ENCODE results near the gene AOC2. TPM values are rescaled to one million over a fixed set of nuclear protein-coding genes. Genes with fewer than 3 reads are reported as not detected.
A peak's percentile ranks its signal among the peaks of the same experiment; 100 is the strongest.

The AOC2 gene
- total and polyA plus RNA-seq, 2 donors (not counting 1 experiment from before 2014, with no cell fraction given) = 0.12 to 0.33 TPM

DNA sequence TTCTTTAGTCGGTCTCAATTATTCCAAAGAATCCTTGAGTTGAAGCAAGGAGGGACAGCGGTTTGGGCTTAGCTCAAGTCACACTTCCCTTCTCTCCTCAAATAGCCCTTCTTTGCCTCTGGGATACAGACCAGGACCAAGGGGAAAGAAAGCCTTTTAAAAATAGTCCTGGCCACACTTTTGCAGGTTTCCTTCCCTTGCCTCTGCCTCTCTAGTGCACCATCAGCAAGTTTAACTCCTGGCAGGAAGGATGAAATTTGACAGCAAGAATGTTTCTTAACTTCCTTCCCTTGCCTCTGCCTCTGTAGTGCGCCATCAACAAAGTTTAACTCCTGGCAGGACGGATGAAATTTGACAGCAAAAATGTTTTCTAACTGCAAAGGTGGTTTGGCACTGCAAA, 49.0 kb downstream of the AOC2 start:
- H2AFZ ChIP-seq (ENCODE audit: low read length) = no peak overlapping the region

GRCh38 chr17:42894283-42895184, 50.2 kb downstream of the AOC2 start:
- Histone ChIP-seq H3K4me2 (ENCODE audit: extremely low read depth, insufficient read depth, low read length) (peak overlapping the region; percentile 29), H3K9ac (ENCODE audit: insufficient read depth, low read length) (no peak overlapping the region), H3K27ac (ENCODE audit: insufficient read depth, low read length) (no peak overlapping the region), H3K27me3 (ENCODE audit: control insufficient read depth, insufficient read depth, low read length) (no peaks in the 10 kb centered on the region), H3K9me3 (ENCODE audit: control insufficient read depth, insufficient read depth, low read depth, low read length) (no peaks in the 10 kb centered on the region), H4K20me1 (ENCODE audit: control insufficient read depth, extremely low read depth, insufficient read depth, low read length) (no peaks in the 10 kb centered on the region), H3K4me3 (replicated peaks in 1 of 4; ENCODE audit: control extremely low read depth in 1 of 4, insufficient read depth in 1 of 4, low read depth in 3 of 4, low read length in 4 of 4) (no peak overlapping the region), H3K4me1 (ENCODE audit: control insufficient read depth, extremely low read depth, insufficient read depth, low read length) (no peaks in the 10 kb centered on the region), H3K79me2 (ENCODE audit: control insufficient read depth, insufficient read depth, low read length) (no peaks in the 10 kb centered on the region), H3K36me3 (ENCODE audit: control insufficient read depth, insufficient read depth, low read length) (no peaks in the 10 kb centered on the region), H2AFZ (ENCODE audit: low read length) (no peak overlapping the region)
- no peak for TF ChIP-seq EZH2 (IDR thresholded peaks at IDR 0.05; ENCODE audit: low read length, missing control alignments)
- TF ChIP-seq, protein P1, sequence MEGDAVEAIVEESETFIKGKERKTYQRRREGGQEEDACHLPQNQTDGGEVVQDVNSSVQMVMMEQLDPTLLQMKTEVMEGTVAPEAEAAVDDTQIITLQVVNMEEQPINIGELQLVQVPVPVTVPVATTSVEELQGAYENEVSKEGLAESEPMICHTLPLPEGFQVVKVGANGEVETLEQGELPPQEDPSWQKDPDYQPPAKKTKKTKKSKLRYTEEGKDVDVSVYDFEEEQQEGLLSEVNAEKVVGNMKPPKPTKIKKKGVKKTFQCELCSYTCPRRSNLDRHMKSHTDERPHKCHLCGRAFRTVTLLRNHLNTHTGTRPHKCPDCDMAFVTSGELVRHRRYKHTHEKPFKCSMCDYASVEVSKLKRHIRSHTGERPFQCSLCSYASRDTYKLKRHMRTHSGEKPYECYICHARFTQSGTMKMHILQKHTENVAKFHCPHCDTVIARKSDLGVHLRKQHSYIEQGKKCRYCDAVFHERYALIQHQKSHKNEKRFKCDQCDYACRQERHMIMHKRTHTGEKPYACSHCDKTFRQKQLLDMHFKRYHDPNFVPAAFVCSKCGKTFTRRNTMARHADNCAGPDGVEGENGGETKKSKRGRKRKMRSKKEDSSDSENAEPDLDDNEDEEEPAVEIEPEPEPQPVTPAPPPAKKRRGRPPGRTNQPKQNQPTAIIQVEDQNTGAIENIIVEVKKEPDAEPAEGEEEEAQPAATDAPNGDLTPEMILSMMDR (conservative IDR thresholded peaks at IDR 0.05 in 1 of 2, IDR thresholded peaks at IDR 0.05 in 1 of 2; ENCODE audit: low read depth in 1 of 2, low read length in 2 of 2) = no peak
- DNase-seq (ENCODE audit: low read depth in 2 of 2) = no peak

More for the DNA sequence above, 49.0 kb downstream of the AOC2 start:
- Histone ChIP-seq H3K9ac (ENCODE audit: insufficient read depth, low read length) (no peak overlapping the region), H3K9me3 (ENCODE audit: control insufficient read depth, insufficient read depth, low read depth, low read length) (no peaks in the 10 kb centered on the region), H3K79me2 (ENCODE audit: control insufficient read depth, insufficient read depth, low read length) (no peaks in the 10 kb centered on the region), H3K36me3 (ENCODE audit: control insufficient read depth, insufficient read depth, low read length) (no peaks in the 10 kb centered on the region), H3K4me3 (replicated peaks in 1 of 4; ENCODE audit: control extremely low read depth in 1 of 4, insufficient read depth in 1 of 4, low read depth in 3 of 4, low read length in 4 of 4) (no peak overlapping the region), H3K4me1 (ENCODE audit: control insufficient read depth, extremely low read depth, insufficient read depth, low read length) (no peaks in the 10 kb centered on the region), H3K4me2 (ENCODE audit: extremely low read depth, insufficient read depth, low read length) (no peak overlapping the region), H3K27me3 (ENCODE audit: control insufficient read depth, insufficient read depth, low read length) (peaks cover 4% of the 10 kb centered on the region), H4K20me1 (ENCODE audit: control insufficient read depth, extremely low read depth, insufficient read depth, low read length) (no peaks in the 10 kb centered on the region), H3K27ac (ENCODE audit: insufficient read depth, low read length) (no peak overlapping the region)
- DNase-seq (ENCODE audit: low read depth in 2 of 2) = no peak
- no peak for TF ChIP-seq EZH2 (IDR thresholded peaks at IDR 0.05; ENCODE audit: low read length, missing control alignments)
- TF ChIP-seq, protein P1 (conservative IDR thresholded peaks at IDR 0.05 in 1 of 2, IDR thresholded peaks at IDR 0.05 in 1 of 2; ENCODE audit: low read depth in 1 of 2, low read length in 2 of 2) = no peak

- H2AFZ ChIP-seq (ENCODE audit: low read length) = no peak overlapping the region
- H3K4me2 ChIP-seq (ENCODE audit: extremely low read depth, insufficient read depth, low read length) = no peak overlapping the region
Measured at GRCh38 chr17:42895185-42895555, 50.8 kb downstream of the AOC2 start.

More at GRCh38 chr17:42895185-42895555, 50.8 kb downstream of the AOC2 start:
- Histone ChIP-seq H3K27ac (ENCODE audit: insufficient read depth, low read length) (no peak overlapping the region), H3K4me3 (replicated peaks in 1 of 4; ENCODE audit: control extremely low read depth in 1 of 4, insufficient read depth in 1 of 4, low read depth in 3 of 4, low read length in 4 of 4) (no peak overlapping the region), H3K79me2 (ENCODE audit: control insufficient read depth, insufficient read depth, low read length) (no peaks in the 10 kb centered on the region), H3K36me3 (ENCODE audit: control insufficient read depth, insufficient read depth, low read length) (no peaks in the 10 kb centered on the region), H3K27me3 (ENCODE audit: control insufficient read depth, insufficient read depth, low read length) (no peaks in the 10 kb centered on the region), H3K9me3 (ENCODE audit: control insufficient read depth, insufficient read depth, low read depth, low read length) (no peaks in the 10 kb centered on the region), H3K9ac (ENCODE audit: insufficient read depth, low read length) (no peak overlapping the region), H3K4me1 (ENCODE audit: control insufficient read depth, extremely low read depth, insufficient read depth, low read length) (no peaks in the 10 kb centered on the region), H4K20me1 (ENCODE audit: control insufficient read depth, extremely low read depth, insufficient read depth, low read length) (no peaks in the 10 kb centered on the region)
- no peak for TF ChIP-seq EZH2 (IDR thresholded peaks at IDR 0.05; ENCODE audit: low read length, missing control alignments)
- TF ChIP-seq, protein P1 (conservative IDR thresholded peaks at IDR 0.05 in 1 of 2, IDR thresholded peaks at IDR 0.05 in 1 of 2; ENCODE audit: low read depth in 1 of 2, low read length in 2 of 2) = no peak
- DNase-seq (ENCODE audit: low read depth in 2 of 2) = peak; percentile 88 to 92

Data from fibroblast of lung (primary cell).